LNCAP (cell line): ENCODE measurements around the gene GPR176.

Experiments used
- CTCF ChIP-seq: fragments of 450-650 bp; IDR thresholded peaks from 2 replicates; pipeline ENCODE4 v1.5.1; 2017; ENCODE audit warnings: mild to moderate bottlenecking

The GPR176 gene

GRCh38 chr15:39935241-39935640, 15.2 kb upstream of the GPR176 start:
- no peak for TF ChIP-seq CTCF

- TF ChIP-seq CTCF, result no peak
These were observed 14.5 kb upstream of the GPR176 start for GRCh38 chr15:39934397-39935071.

GRCh38 chr15:39931615-39932014, 11.5 kb upstream of the GPR176 start:
- no peak for TF ChIP-seq CTCF

- TF ChIP-seq CTCF, result no peak
These were observed 6.5 kb upstream of the GPR176 start for GRCh38 chr15:39926526-39926925.

- no peak for TF ChIP-seq CTCF
These were observed 5.2 kb upstream of the GPR176 start for GRCh38 chr15:39925112-39925842.

DNA sequence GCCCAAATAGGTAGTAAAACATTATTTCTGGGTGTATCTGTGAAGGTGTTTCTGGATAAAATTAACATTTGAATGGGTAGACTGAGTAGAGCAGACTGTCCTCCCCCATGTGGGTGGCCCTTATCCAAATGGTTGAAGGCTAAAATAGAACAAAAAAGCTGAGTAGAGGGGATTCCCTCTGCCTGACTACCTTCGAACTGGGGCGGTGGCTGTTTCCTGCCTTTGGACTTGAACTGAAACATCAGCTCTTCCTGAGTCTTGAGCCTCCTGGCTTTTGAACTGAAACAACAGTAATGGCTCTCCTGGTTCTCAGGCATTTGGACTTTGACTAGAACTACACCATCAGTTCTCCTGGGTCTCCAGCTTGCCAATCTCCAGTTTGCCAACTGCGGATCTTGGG, 4.4 kb upstream of the GPR176 start:
- TF ChIP-seq CTCF, result no peak

DNA sequence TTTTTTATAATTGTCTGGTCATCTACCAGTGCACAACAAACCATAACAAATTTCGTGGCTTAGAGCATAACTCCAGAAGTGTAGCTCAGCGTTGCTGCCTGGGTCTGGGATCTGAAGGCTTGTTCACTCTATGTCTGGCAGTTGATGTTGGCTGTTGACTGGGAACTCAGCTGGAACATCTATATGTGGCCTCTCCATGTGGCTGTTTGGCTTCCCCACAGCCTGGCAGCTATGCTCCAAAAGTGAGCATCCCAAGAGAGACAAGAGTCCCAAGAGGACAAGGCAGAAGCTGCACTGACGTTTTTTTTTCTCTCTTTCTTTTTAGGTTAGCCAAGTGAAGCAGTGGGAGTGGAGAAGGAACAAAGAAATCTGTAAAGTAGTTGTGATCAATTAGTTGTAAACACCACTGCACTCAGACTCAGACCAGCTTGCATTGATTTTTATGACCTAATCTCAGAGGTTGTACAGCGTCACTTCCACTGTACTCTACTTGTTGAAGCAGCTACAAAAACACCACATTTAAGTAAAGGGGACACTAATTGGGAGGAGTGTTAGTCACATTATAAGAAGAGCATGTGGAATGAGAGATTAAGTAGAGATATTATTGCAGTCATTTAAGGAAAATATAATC, 2.5 kb upstream of the GPR176 start:
- no peak for TF ChIP-seq CTCF
